C4-2B (cell line): ENCODE results near the gene SIN3B.

Experiments
- CTCF ChIP-seq: fragments of 450-650 bp; conservative IDR thresholded peaks from 2 replicates; pipeline ENCODE4 v1.5.1; 2017; ENCODE audit warnings: mild to moderate bottlenecking
- ZFX ChIP-seq: fragments of 450-650 bp; IDR thresholded peaks from 2 replicates; pipeline ENCODE4 v1.6.1; 2017

GRCh38 chr19:16886305-16886880 is 57.2 kb downstream of the SIN3B start:
- no peak for TF ChIP-seq CTCF
- no peak for TF ChIP-seq ZFX
